ENCODE results near the gene LPIN1. TPM values are rescaled to one million over a fixed set of nuclear protein-coding genes. Genes with fewer than 3 reads are reported as not detected.
"Not testable (repeated sequence)": the region's sequence is repeated elsewhere in the genome, so short reads cannot be mapped to it uniquely, and the experiment has no call there.

Gene LPIN1
- total RNA-seq, 1 experiment from 2014 or later: 43.1 TPM

DNA sequence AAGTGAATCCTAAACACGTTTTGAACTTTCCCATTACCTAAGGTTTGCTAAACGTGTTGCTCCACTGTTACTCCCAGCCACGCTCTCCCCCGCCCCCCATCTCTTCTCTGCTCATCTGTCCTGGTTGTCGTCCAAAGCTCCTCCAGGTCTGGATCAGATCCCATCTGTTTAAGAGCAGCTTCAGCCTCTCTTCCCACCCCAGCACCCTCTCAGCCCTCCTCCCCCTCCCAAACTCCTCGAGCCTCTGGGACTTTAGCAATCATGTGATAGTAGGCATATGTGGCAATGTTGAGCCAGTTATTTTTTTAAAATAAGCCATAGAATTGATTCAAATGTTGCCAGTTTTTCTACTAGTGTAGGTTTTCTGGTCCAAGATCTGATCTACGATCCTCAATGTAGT, 20.0 kb upstream of the LPIN1 start:
- Histone ChIP-seq H3K27ac (no peak overlapping the region), H3K9me2 (ENCODE audit: insufficient read depth) (no peaks in the 10 kb centered on the region), H4K20me1 (ENCODE audit: insufficient read depth) (no peaks in the 10 kb centered on the region), H3K36me3 (ENCODE audit: low read depth) (no peaks in the 10 kb centered on the region), H3K79me2 (ENCODE audit: low read depth) (no peaks in the 10 kb centered on the region), H3K9me3 (ENCODE audit: insufficient read depth, low read depth) (no peaks in the 10 kb centered on the region), H3K4me3 (no peak overlapping the region), H2AFZ (no peak overlapping the region), H3F3A (ENCODE audit: insufficient read depth, low read depth) (no peaks in the 10 kb centered on the region), H3K4me1 (replicated peaks; ENCODE audit: insufficient read depth) (no peaks in the 10 kb centered on the region), H3K27me3 (ENCODE audit: insufficient read depth, low read depth) (no peaks in the 10 kb centered on the region), H3K4me2 (no peak overlapping the region)
- no TSS peak for BruUV-seq (replicated peaks)
- ChIA-PET CTCF (no interaction called here), POLR2A (ENCODE audit: unreplicated experiment) (no interaction called here)
- intact Hi-C loops (cut with micrococcal nuclease; ENCODE audit: unreplicated experiment): no loop called here
- no peak for TF ChIP-seq EZH2 (IDR thresholded peaks at IDR 0.05; ENCODE audit: low read depth)
- TF ChIP-seq CTCF (conservative IDR thresholded peaks at IDR 0.05): no peak
- no peak for DNase-seq

DNA sequence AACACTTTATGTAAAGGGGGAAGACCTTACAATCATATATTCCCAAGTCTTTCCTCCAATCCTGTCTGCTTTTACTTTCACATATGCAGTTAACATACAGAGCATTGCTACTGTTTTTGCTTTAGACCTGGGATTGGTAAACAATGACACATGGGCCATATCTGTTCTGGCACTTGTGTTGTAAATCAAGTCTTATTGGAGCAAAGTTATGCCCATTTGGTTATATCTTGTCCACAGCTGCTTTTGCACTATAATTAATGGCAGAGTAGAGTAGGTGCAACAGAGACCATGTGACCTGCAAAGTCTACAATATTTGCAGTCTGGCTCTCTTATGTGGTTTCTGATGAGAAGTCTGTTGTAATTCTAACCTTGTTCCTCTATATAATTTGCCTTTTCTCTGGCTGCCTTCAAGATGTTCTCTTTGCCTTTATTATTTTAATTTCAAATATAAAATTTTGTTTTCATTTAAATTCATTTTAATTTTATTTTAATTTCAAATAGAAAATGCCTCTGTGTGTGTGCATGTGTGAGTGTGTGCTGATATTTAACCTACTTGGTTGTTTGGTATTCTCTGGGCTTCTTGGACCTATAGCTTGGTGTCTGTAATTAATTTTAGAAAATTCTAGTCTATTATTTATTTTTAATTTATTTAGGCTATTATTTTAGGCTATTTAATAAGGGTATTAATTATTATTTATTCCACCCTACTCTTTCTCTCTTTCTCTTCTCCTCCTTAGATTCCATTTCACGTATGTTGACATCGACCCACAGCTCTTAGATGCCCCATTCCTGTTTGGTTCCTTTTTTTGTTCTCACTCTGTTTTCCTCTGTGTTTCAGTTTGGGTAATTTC, 16.8 kb upstream of the LPIN1 start:
- BruUV-seq (replicated peaks): no TSS peak
- no peak for DNase-seq
- no peaks in the 10 kb centered on the region for H3K79me2 ChIP-seq (ENCODE audit: low read depth)
- no peaks in the 10 kb centered on the region for H3K4me1 ChIP-seq (replicated peaks; ENCODE audit: insufficient read depth)
- H3K4me2 ChIP-seq: no peak overlapping the region
- no peaks in the 10 kb centered on the region for H4K20me1 ChIP-seq (ENCODE audit: insufficient read depth)
- no peaks in the 10 kb centered on the region for H3K27me3 ChIP-seq (ENCODE audit: insufficient read depth, low read depth)
- POLR2A ChIA-PET (ENCODE audit: unreplicated experiment): interaction anchor here (0.5 kb wide), 1 partner anchor 1048 kb away, joined by 5 read pairs; no protein-coding TSS in a partner anchor
- no peaks in the 10 kb centered on the region for H3K36me3 ChIP-seq (ENCODE audit: low read depth)
- intact Hi-C loops (cut with micrococcal nuclease; ENCODE audit: unreplicated experiment): no loop called here
- H3K27ac ChIP-seq: no peak overlapping the region
- H3K9me3 ChIP-seq (ENCODE audit: insufficient read depth, low read depth): no peaks in the 10 kb centered on the region
- H3F3A ChIP-seq (ENCODE audit: insufficient read depth, low read depth): peaks cover 3% of the 10 kb centered on the region; the same call in 1 of the 2 replicates
- H3K9me2 ChIP-seq (ENCODE audit: insufficient read depth): no peaks in the 10 kb centered on the region
- CTCF ChIA-PET: no interaction called here
- H2AFZ ChIP-seq: no peak overlapping the region
- TF ChIP-seq CTCF (conservative IDR thresholded peaks at IDR 0.05) (no peak), EZH2 (IDR thresholded peaks at IDR 0.05; ENCODE audit: low read depth) (no peak)
- H3K4me3 ChIP-seq: no peak overlapping the region

GRCh38 chr2:11731214-11731984, 15.0 kb upstream of the LPIN1 start:
- CTCF ChIA-PET: not testable (repeated sequence)

More at GRCh38 chr2:11731214-11731984, 15.0 kb upstream of the LPIN1 start:
- DNase-seq: peak in 1 of 2 experiments; percentile 8
- H3K36me3 ChIP-seq (ENCODE audit: low read depth); H3F3A ChIP-seq (ENCODE audit: insufficient read depth, low read depth); H3K27ac ChIP-seq; H3K4me3 ChIP-seq; POLR2A ChIA-PET (ENCODE audit: unreplicated experiment); H3K9me2 ChIP-seq (ENCODE audit: insufficient read depth); H3K4me1 ChIP-seq (replicated peaks; ENCODE audit: insufficient read depth); H3K79me2 ChIP-seq (ENCODE audit: low read depth); H3K27me3 ChIP-seq (ENCODE audit: insufficient read depth, low read depth); H3K9me3 ChIP-seq (ENCODE audit: insufficient read depth, low read depth); H4K20me1 ChIP-seq (ENCODE audit: insufficient read depth); H2AFZ ChIP-seq; BruUV-seq (replicated peaks); intact Hi-C loops (cut with micrococcal nuclease; ENCODE audit: unreplicated experiment); H3K4me2 ChIP-seq: not testable (repeated sequence)

Measured in PC-9 (cell line).